HEK293 (cell line): ENCODE measurements around the gene APH1A.
"Not testable (repeated sequence)": the region's sequence is repeated elsewhere in the genome, so short reads cannot be mapped to it uniquely, and the experiment has no call there.

Source experiments
- CTCF ChIA-PET: fragments of 350-600 bp; formaldehyde crosslinking; extraction: SDS; loops from one replicate; lab custom pipeline; 2021; ENCODE audit warnings: antibody characterized with exemption; lab: Yijun Ruan, JAX
- POLR2A ChIA-PET: fragments of 300-600 bp; formaldehyde crosslinking; extraction: SDS; loops from one replicate; lab custom pipeline; 2020; ENCODE audit warnings: antibody characterized with exemption, inconsistent platforms; lab: Yijun Ruan, JAX
- H3K27ac ChIP-seq: fragments of 200-500 bp; sonication (Bioruptor generic); 2 replicates; pipeline ENCODE4 v1.5.1; 2014; ENCODE audit warnings: low read depth, low read length, control low read depth, inconsistent platforms; ENCODE audit errors: extremely low read depth
- H3K36me3 ChIP-seq, 2 experiments: fragments of 200-500 bp in 1 of 2; sonication (Bioruptor generic) in 1 of 2; 1 replicate in 1 of 2; 2 replicates in 1 of 2; pipeline ENCODE4 v1.5.1; 2014 to 2017; ENCODE audit warnings: inconsistent platforms in 2 of 2, low read length in 2 of 2; ENCODE audit not compliant: control insufficient read depth in 2 of 2, insufficient read depth in 1 of 2
- H3K4me1 ChIP-seq: fragments of 200-500 bp; sonication (Bioruptor generic); 2 replicates; pipeline ENCODE4 v1.5.1; 2014; ENCODE audit warnings: mild to moderate bottlenecking, low read length, inconsistent platforms; ENCODE audit not compliant: control insufficient read depth, insufficient read depth
- H3K4me3 ChIP-seq: 2 replicates; pipeline ENCODE4 v1.5.1; 2011; ENCODE audit warnings: low read depth, mild to moderate bottlenecking, control low read depth, low read length, moderate library complexity
- H3K9me3 ChIP-seq: fragments of 200-500 bp; sonication (Bioruptor generic); 2 replicates; pipeline ENCODE4 v1.5.1; 2014; ENCODE audit warnings: low read depth, low read length, inconsistent platforms; ENCODE audit not compliant: control insufficient read depth, insufficient read depth
- BCL11B ChIP-seq: fragments of 450-650 bp; formaldehyde crosslinking; IDR thresholded peaks from 2 replicates; pipeline ENCODE4 v1.5.1; 2016; ENCODE audit warnings: low read depth, missing biosample characterization, missing genetic modification characterization
- FEZF1 ChIP-seq: fragments of 450-650 bp; formaldehyde crosslinking; IDR thresholded peaks from 2 replicates; pipeline ENCODE4 v1.5.1; 2016; ENCODE audit warnings: missing biosample characterization, missing genetic modification characterization
- PRDM1 ChIP-seq: fragments of 450-650 bp; formaldehyde crosslinking; IDR thresholded peaks from 2 replicates; pipeline ENCODE4; 2016; ENCODE audit warnings: missing biosample characterization, missing genetic modification characterization
- PRDM4 ChIP-seq: fragments of 450-650 bp; formaldehyde crosslinking; IDR thresholded peaks from 2 replicates; pipeline ENCODE4 v1.5.1; 2017; ENCODE audit warnings: missing biosample characterization, missing genetic modification characterization
- YY2 ChIP-seq: fragments of 450-650 bp; formaldehyde crosslinking; IDR thresholded peaks from 2 replicates; pipeline ENCODE4 v1.5.1; 2016; ENCODE audit warnings: missing biosample characterization, missing genetic modification characterization
- ZFP37 ChIP-seq: fragments of 450-650 bp; formaldehyde crosslinking; IDR thresholded peaks from 2 replicates; pipeline ENCODE4 v1.5.1; 2016; ENCODE audit warnings: missing biosample characterization, missing genetic modification characterization
- ZNF121 ChIP-seq: fragments of 450-650 bp; formaldehyde crosslinking; IDR thresholded peaks from 2 replicates; pipeline ENCODE4 v1.5.1; 2016; ENCODE audit warnings: missing biosample characterization, missing genetic modification characterization
- ZNF146 ChIP-seq: fragments of 450-650 bp; formaldehyde crosslinking; IDR thresholded peaks from 2 replicates; pipeline ENCODE4 v1.5.1; 2016; ENCODE audit warnings: missing biosample characterization, missing genetic modification characterization
- ZNF311 ChIP-seq: fragments of 450-650 bp; formaldehyde crosslinking; IDR thresholded peaks from 2 replicates; pipeline ENCODE4 v1.5.1; 2017; ENCODE audit warnings: missing biosample characterization, missing genetic modification characterization, borderline replicate concordance
- ZNF423 ChIP-seq: fragments of 450-650 bp; formaldehyde crosslinking; IDR thresholded peaks from 2 replicates; pipeline ENCODE4 v1.5.1; 2016; ENCODE audit warnings: missing biosample characterization, missing genetic modification characterization
- ZNF473 ChIP-seq: fragments of 450-650 bp; formaldehyde crosslinking; IDR thresholded peaks from 2 replicates; pipeline ENCODE4 v1.5.1; 2017; ENCODE audit warnings: missing biosample characterization, missing genetic modification characterization
- ZNF529 ChIP-seq: fragments of 450-650 bp; formaldehyde crosslinking; IDR thresholded peaks from 2 replicates; pipeline ENCODE4 v1.5.1; 2017; ENCODE audit warnings: missing genetic modification characterization, missing biosample characterization; ENCODE audit not compliant: insufficient replicate concordance
- ZNF664 ChIP-seq: fragments of 450-650 bp; formaldehyde crosslinking; IDR thresholded peaks from 2 replicates; pipeline ENCODE4 v1.5.1; 2016; ENCODE audit warnings: missing biosample characterization, missing genetic modification characterization
- TF ChIP-seq, protein P1 (sequence below): fragments of 450-650 bp; formaldehyde crosslinking; IDR thresholded peaks from 2 replicates; pipeline ENCODE4 v1.5.1; 2017; ENCODE audit warnings: missing biosample characterization, missing genetic modification characterization
- TF ChIP-seq, protein P2 (sequence below): fragments of 450-650 bp; formaldehyde crosslinking; IDR thresholded peaks from 2 replicates; pipeline ENCODE4 v1.5.1; 2016; ENCODE audit warnings: missing biosample characterization, missing genetic modification characterization
- TF ChIP-seq, protein P3 (sequence below): fragments of 450-650 bp; formaldehyde crosslinking; IDR thresholded peaks from 2 replicates; pipeline ENCODE4 v1.5.1; 2016; ENCODE audit warnings: missing biosample characterization, missing genetic modification characterization

APH1A gene

DNA sequence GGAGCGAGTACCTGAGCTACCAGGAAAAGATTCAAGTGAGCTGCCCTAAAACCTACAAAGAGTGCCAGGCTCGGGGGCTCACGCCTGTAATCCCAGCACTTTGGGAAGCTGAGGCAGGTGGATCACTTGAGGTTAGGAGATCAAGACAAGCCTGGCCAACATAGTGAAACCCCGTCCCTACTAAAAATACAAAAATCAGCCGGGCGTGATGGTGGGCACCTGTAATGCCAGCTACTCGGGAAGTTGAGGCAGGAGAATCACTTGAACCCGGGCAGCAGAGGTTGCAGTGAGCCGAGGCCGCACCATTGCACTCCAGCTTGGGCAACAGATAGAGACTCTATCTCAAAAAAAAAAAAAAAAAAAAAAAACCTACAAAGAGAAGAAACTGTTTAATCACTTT lies 35.9 kb downstream of the APH1A start:
- POLR2A ChIA-PET = interaction anchor here (0.6 kb wide), 1 partner anchor 300 kb away, joined by 4 read pairs; no protein-coding TSS in a partner anchor
- CTCF ChIA-PET = interaction anchor here (0.6 to 1.9 kb wide), 3 partner anchors 14 to 64 kb away, joined by 3 to 6 read pairs (median 4); partner anchors contain the start of gene C1orf54
- H3K9me3 ChIP-seq, H3K4me1 ChIP-seq, H3K4me3 ChIP-seq, H3K27ac ChIP-seq: not testable (repeated sequence)
- H3K36me3 ChIP-seq = peaks cover 33 to 36% of the 10 kb centered on the region in 2 experiments
- peak; percentile 49; the same call in 1 of the 2 replicates for TF ChIP-seq ZNF121 (tag by site-specific recombination)

- H3K4me3 ChIP-seq, H3K27ac ChIP-seq, H3K4me1 ChIP-seq, H3K9me3 ChIP-seq, POLR2A ChIA-PET: not testable (repeated sequence)
- CTCF ChIA-PET = interaction anchor here (0.7 kb wide), 2 partner anchors 60 to 257 kb away, joined by 3 to 4 read pairs; no protein-coding TSS in a partner anchor
- H3K36me3 ChIP-seq = peaks cover 73 to 80% of the 10 kb centered on the region in 2 experiments
Measured at GRCh38 chr1:150228246-150228645, 40.6 kb downstream of the APH1A start.

DNA sequence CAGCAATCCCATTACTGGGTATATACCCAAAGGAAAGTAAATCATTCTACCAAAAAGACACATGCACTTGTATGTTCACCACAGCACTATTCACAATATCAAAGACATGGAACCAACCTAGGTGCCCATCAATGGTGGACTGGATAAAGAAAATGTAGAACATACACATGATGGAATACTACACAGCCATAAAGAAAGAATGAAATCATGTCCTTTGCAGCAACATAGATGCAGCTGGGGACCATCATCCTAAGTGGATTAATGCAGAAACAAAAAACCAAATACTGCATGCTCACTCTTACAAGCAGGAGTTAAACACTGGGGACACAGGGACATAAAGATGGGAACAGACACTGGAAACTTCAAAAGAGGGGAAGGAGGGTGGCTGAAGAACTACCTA lies 41.6 kb downstream of the APH1A start:
- no peaks in the 10 kb centered on the region for H3K4me1 ChIP-seq
- no peak overlapping the region for H3K4me3 ChIP-seq
- H3K36me3 ChIP-seq = peaks cover 80 to 85% of the 10 kb centered on the region in 2 experiments
- no peak for TF ChIP-seq PRDM1 (tag by site-specific recombination)
- TF ChIP-seq, protein P1, sequence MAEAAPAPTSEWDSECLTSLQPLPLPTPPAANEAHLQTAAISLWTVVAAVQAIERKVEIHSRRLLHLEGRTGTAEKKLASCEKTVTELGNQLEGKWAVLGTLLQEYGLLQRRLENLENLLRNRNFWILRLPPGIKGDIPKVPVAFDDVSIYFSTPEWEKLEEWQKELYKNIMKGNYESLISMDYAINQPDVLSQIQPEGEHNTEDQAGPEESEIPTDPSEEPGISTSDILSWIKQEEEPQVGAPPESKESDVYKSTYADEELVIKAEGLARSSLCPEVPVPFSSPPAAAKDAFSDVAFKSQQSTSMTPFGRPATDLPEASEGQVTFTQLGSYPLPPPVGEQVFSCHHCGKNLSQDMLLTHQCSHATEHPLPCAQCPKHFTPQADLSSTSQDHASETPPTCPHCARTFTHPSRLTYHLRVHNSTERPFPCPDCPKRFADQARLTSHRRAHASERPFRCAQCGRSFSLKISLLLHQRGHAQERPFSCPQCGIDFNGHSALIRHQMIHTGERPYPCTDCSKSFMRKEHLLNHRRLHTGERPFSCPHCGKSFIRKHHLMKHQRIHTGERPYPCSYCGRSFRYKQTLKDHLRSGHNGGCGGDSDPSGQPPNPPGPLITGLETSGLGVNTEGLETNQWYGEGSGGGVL = no peak
- no peak for TF ChIP-seq PRDM4 (tag by site-specific recombination)
- TF ChIP-seq, protein P2, sequence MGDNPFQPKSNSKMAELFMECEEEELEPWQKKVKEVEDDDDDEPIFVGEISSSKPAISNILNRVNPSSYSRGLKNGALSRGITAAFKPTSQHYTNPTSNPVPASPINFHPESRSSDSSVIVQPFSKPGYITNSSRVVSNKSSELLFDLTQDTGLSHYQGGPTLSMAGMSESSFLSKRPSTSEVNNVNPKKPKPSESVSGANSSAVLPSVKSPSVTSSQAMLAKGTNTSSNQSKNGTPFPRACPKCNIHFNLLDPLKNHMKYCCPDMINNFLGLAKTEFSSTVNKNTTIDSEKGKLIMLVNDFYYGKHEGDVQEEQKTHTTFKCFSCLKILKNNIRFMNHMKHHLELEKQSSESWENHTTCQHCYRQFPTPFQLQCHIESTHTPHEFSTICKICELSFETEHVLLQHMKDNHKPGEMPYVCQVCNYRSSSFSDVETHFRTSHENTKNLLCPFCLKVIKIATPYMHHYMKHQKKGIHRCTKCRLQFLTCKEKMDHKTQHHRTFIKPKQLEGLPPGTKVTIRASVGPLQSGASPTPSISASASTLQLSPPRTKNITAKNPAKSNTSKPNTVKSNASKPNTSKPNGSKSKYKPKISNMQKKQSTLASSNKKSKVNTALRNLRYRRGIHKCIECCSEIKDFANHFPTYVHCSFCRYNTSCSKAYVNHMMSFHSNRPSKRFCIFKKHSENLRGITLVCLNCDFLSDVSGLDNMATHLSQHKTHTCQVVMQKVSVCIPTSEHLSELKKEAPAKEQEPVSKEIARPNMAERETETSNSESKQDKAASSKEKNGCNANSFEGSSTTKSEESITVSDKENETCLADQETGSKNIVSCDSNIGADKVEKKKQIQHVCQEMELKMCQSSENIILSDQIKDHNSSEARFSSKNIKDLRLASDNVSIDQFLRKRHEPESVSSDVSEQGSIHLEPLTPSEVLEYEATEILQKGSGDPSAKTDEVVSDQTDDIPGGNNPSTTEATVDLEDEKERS (tag by site-specific recombination) = 0 out of 2 replicates have a peak, but pooled peaks have one; percentile 42
- no peak for TF ChIP-seq ZNF423 (tag by site-specific recombination)
- TF ChIP-seq, protein P3, sequence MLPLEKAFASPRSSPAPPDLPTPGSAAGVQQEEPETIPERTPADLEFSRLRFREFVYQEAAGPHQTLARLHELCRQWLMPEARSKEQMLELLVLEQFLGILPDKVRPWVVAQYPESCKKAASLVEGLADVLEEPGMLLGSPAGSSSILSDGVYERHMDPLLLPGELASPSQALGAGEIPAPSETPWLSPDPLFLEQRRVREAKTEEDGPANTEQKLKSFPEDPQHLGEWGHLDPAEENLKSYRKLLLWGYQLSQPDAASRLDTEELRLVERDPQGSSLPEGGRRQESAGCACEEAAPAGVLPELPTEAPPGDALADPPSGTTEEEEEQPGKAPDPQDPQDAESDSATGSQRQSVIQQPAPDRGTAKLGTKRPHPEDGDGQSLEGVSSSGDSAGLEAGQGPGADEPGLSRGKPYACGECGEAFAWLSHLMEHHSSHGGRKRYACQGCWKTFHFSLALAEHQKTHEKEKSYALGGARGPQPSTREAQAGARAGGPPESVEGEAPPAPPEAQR = no peak
- TF ChIP-seq ZNF473 (tag by site-specific recombination) = no peak
- TF ChIP-seq ZNF664 = no peak
- no peak for TF ChIP-seq ZNF529
- no peak for TF ChIP-seq FEZF1 (tag by site-specific recombination)
- no peak for TF ChIP-seq ZNF311 (tag by site-specific recombination)
- TF ChIP-seq ZNF146 (tag by site-specific recombination) = peak; percentile 93
- TF ChIP-seq ZFP37 (tag by site-specific recombination) = no peak
- no peak for TF ChIP-seq BCL11B
- TF ChIP-seq YY2 (tag by site-specific recombination) = no peak
- ChIA-PET POLR2A (no interaction called here), CTCF (no interaction called here)
- H3K27ac ChIP-seq = no peak overlapping the region
- H3K9me3 ChIP-seq = no peaks in the 10 kb centered on the region
